ENCODE measurements around the gene CMTM4.

- TF ChIP-seq BRCA1 (IDR thresholded peaks at IDR 0.05; ENCODE audit: low read depth, low read length), result no peak
- TF ChIP-seq E2F6 (IDR thresholded peaks at IDR 0.05), result no peak
- TF ChIP-seq KDM1A (IDR thresholded peaks at IDR 0.05; ENCODE audit: borderline replicate concordance, low read length), result no peak
- no peak for TF ChIP-seq POLR2A (IDR thresholded peaks at IDR 0.05; ENCODE audit: control extremely low read depth in 1 of 2, low read depth in 2 of 2, low read length in 2 of 2)
- TF ChIP-seq JUND (IDR thresholded peaks at IDR 0.05; ENCODE audit: low read length), result no peak
- no peak for TF ChIP-seq RAD21 (IDR thresholded peaks at IDR 0.05 in 1 of 2, conservative IDR thresholded peaks at IDR 0.05 in 1 of 2; ENCODE audit: low read depth in 2 of 2, low read length in 2 of 2)
- no peak for TF ChIP-seq CREB1 (IDR thresholded peaks at IDR 0.05)
- no peak for TF ChIP-seq PHF8 (conservative IDR thresholded peaks at IDR 0.05; ENCODE audit: low read depth, low read length)
These were observed 122.5 kb downstream of the CMTM4 start for GRCh38 chr16:66574081-66574480.

All from H1 (cell line).